ENCODE results near the gene MAZ. TPM values are rescaled to one million over a fixed set of nuclear protein-coding genes. Genes with fewer than 3 reads are reported as not detected.

Gene MAZ
- total and polyA plus RNA-seq, 2 of the 8 experiments (the other 6 are each of a cell fraction or from before 2014, with no cell fraction given): 219 to 380 TPM

GRCh38 chr16:29779474-29779873 lies 26.9 kb upstream of the MAZ start:
- Histone ChIP-seq H3K4me1 (replicated peaks in 1 of 4; ENCODE audit: control insufficient read depth in 3 of 4, insufficient read depth in 4 of 4, low read length in 3 of 4) (no peaks in the 10 kb centered on the region), H3K9ac (replicated peaks in 1 of 4; ENCODE audit: extremely low read depth in 1 of 4, low read depth in 3 of 4, low read length in 3 of 4) (no peak overlapping the region), H2BK20ac (ENCODE audit: low read length) (peak overlapping the region; percentile 72; the same call in 1 of the 2 replicates), H4K91ac (replicated peaks; ENCODE audit: insufficient read length, low read length) (no peak overlapping the region), H3K27me3 (replicated peaks in 1 of 4; ENCODE audit: control insufficient read depth in 3 of 4, extremely low read depth in 1 of 4, insufficient read depth in 3 of 4, low read length in 3 of 4) (peaks cover 0 to 2% (median 0%) of the 10 kb centered on the region in 4 experiments; a peak in 2 of 7 replicates), H3K9me3 (ENCODE audit: insufficient read depth in 2 of 2, low read depth in 1 of 2, low read length in 1 of 2) (no peaks in the 10 kb centered on the region), H4K5ac (ENCODE audit: insufficient read length, low read depth, low read length) (no peak overlapping the region), H3K4ac (replicated peaks; ENCODE audit: insufficient read length, low read depth, low read length) (no peak overlapping the region), H3K79me2 (ENCODE audit: control insufficient read depth in 1 of 2, insufficient read depth in 2 of 2, low read length in 2 of 2) (no peaks in the 10 kb centered on the region), H3K4me2 (ENCODE audit: insufficient read depth in 1 of 2, low read depth in 2 of 2, low read length in 2 of 2) (no peak overlapping the region), H2BK5ac (ENCODE audit: low read depth, low read length) (no peak overlapping the region), H3K27ac (ENCODE audit: low read depth, low read length) (no peak overlapping the region), H3K56ac (replicated peaks; ENCODE audit: insufficient read length, low read depth, low read length) (no peak overlapping the region), H3K18ac (ENCODE audit: extremely low read depth, low read length) (no peak overlapping the region), H3K14ac (ENCODE audit: insufficient read length) (no peak overlapping the region), H3K4me3 (ENCODE audit: extremely low read depth in 1 of 4, insufficient read depth in 2 of 4, low read depth in 3 of 4, low read length in 4 of 4) (no peak overlapping the region), H2AK5ac (ENCODE audit: low read depth, low read length) (0 out of 2 replicates have a peak overlapping the region, but pooled peaks have one; percentile 28), H2BK12ac (ENCODE audit: low read depth, low read length) (0 out of 2 replicates have a peak overlapping the region, but pooled peaks have one; percentile 39), H3K36me3 (ENCODE audit: control insufficient read depth in 2 of 4, insufficient read depth in 4 of 4, low read length in 3 of 4) (no peaks in the 10 kb centered on the region), H2BK120ac (replicated peaks; ENCODE audit: low read depth, low read length) (no peak overlapping the region), H4K20me1 (replicated peaks in 1 of 2; ENCODE audit: control insufficient read depth in 1 of 2, insufficient read depth in 2 of 2, low read length in 2 of 2) (no peaks in the 10 kb centered on the region), H2AFZ (ENCODE audit: low read length) (no peak overlapping the region), H3K23me2 (ENCODE audit: low read depth, low read length) (no peaks in the 10 kb centered on the region), H3K79me1 (ENCODE audit: low read depth, low read length) (no peaks in the 10 kb centered on the region), H2BK15ac (ENCODE audit: low read length) (no peak overlapping the region), H3K23ac (ENCODE audit: insufficient read length) (no peak overlapping the region), H4K8ac (ENCODE audit: extremely low read depth, insufficient read depth, low read length) (no peak overlapping the region)
- no peak for DNase-seq (ENCODE audit: low read depth in 1 of 2, low spot score in 2 of 2)
- TF ChIP-seq BACH1 (IDR thresholded peaks at IDR 0.05; ENCODE audit: low read length) (no peak), SIX5 (IDR thresholded peaks at IDR 0.05; ENCODE audit: low read depth, low read length) (no peak), KDM4A (IDR thresholded peaks at IDR 0.05; ENCODE audit: low read depth, low read length, severe bottlenecking) (no peak), CBX5 (IDR thresholded peaks at IDR 0.05; ENCODE audit: low read depth, low read length) (no peak), HDAC6 (IDR thresholded peaks at IDR 0.05; ENCODE audit: low read depth, low read length) (no peak), TEAD4 (IDR thresholded peaks at IDR 0.05; ENCODE audit: low read depth, low read length) (peak; percentile 82), NANOG (IDR thresholded peaks at IDR 0.05; ENCODE audit: insufficient read depth, low read depth, low read length, poor library complexity, severe bottlenecking) (no peak)
- FAIRE-seq: no peak
- WGBS, 2 experiments (ENCODE audit: extremely low coverage in 1 of 2, insufficient coverage in 1 of 2, insufficient read length in 1 of 2, insufficient replicate concordance in 2 of 2, low coverage in 1 of 2, low lambda C conversion rate in 2 of 2, missing lambda C conversion rate in 1 of 2): 91% methylated on average over 10 of the region's 10 CpGs; no CpG with 5 or more reads in 1 of the 2 experiments
- ChIA-PET CTCF (ENCODE audit: partially characterized antibody) (interaction anchor here (1.6 kb wide), 1 partner anchor 21 kb away, joined by 6 read pairs; no protein-coding TSS in a partner anchor), POLR2A (ENCODE audit: partially characterized antibody) (interaction anchor here (0.9 to 3.2 kb wide), 7 partner anchors 8 to 38 kb away, joined by 3 to 16 read pairs (median 4); partner anchors contain the start of gene KIF22)

Data from H1 (cell line).